GM12873 (cell line): ENCODE results near the gene ACER2.
A peak's percentile ranks its signal among the peaks of the same experiment; 100 is the strongest.

Experiments
- TF ChIP-seq, protein P1 (sequence below): IDR thresholded peaks from 2 replicates; pipeline ENCODE4 v1.5.1; 2012; ENCODE audit warnings: low read depth, mild to moderate bottlenecking, moderate library complexity, low read length, control low read depth; ENCODE audit not compliant: insufficient read depth; ENCODE audit errors: missing control alignments

Gene ACER2

DNA sequence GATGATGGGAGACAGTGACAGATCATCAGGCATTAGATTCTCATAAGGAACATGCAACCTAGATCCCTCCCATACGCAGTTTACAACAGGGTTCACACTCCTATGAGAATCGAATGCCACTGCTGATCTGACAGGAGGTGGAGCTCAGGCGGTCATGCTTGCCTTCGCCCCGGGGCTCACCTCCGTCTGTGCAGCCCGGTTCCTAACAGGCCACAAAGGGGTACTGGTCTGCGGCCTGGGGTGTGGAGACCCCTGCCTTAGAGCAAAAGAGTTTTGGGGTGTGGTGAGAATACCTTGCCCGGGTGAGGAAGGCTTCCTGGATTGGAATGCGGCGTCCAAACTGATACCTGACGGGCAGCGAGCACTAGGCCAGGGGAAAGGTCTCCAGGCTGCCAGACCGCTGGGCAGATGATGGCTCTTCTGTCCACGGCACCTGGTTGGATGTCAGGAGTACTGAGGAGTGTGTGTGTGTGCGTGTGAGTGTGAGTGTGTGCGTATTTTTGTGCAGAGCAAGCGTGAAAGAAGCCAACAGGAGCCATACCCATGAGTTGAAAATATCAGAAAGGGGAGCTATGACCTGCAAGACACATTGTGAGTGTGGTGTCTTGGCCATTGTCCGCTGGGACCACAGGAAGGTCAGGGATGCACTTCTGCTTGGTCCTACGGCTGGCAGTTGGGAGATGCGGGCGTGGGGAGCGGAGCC, 55.4 kb downstream of the ACER2 start:
- TF ChIP-seq, protein P1, sequence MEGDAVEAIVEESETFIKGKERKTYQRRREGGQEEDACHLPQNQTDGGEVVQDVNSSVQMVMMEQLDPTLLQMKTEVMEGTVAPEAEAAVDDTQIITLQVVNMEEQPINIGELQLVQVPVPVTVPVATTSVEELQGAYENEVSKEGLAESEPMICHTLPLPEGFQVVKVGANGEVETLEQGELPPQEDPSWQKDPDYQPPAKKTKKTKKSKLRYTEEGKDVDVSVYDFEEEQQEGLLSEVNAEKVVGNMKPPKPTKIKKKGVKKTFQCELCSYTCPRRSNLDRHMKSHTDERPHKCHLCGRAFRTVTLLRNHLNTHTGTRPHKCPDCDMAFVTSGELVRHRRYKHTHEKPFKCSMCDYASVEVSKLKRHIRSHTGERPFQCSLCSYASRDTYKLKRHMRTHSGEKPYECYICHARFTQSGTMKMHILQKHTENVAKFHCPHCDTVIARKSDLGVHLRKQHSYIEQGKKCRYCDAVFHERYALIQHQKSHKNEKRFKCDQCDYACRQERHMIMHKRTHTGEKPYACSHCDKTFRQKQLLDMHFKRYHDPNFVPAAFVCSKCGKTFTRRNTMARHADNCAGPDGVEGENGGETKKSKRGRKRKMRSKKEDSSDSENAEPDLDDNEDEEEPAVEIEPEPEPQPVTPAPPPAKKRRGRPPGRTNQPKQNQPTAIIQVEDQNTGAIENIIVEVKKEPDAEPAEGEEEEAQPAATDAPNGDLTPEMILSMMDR, result no peak

DNA sequence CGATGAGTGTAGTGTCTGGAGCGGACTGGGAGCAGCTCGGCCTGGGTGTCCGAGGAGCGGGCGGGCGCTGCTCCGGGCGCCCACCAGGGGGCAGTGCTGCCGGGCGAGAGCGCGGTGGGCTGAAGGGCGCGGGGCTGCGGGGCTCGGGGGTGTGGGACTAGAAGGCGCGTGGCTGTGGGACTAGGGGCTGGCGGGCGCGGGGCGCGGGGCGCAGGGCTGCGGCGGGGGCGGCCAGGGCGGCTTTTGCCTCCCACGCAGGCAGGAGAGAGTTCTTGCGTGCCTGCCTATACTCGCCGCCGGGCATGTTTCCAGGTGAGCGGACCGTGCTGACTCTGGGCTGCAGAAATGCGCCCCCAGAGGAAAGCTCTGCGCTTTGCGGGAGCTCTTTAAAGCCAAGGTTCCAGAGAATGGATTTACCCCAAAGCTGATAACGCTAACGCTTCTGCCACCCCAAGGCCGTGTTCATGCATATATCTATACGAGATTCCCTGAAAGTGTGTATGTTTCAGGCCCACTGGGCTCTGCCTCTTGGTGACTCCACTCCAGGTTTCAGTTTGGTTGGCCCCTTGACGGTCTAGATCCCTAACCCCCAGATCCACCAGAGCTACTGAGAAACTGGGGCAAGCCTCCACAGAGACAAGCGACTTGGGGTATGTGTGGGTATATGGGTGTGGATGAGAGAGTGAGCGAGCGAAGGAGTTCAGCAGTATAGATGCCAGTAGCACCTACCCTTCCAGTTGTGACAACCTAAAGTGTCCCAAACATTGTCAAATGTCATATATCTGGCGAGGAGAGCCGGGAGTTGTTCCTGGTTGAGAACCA, 56.2 kb downstream of the ACER2 start:
- TF ChIP-seq, protein P1, result peak; percentile 64

DNA sequence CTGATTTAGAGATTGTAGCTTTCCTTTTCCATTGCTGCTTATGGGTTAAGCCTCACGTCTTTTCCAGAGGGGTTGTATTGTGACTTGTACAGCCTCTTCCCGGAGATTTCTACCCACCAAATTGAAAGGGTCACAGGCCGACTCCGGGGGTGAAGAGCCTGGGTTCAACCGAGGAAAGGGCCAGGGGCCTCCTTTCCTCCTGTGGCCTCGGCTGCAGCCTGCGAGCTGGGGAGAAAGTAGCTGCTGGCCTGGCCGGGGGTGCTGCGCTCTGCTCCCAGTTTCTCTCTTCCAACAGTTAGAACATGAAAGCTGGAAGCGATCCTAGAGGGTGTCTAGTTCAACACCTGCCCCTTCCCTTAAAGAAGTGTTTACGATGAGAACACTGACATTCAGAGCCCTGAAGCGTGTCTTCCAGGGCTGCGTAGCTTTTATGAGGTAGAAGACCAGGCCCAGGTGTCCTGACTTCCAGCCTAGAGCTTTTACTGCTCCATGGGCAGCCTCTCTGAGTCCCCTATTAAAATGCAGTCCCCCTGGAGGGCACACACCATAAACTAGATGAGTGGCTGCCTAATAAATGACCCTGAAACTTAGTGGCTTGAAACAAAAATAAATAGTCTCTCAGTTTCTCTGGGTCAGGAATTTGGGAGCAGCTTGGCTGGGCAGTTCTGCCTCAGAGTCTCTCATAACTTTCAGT, 56.9 kb downstream of the ACER2 start:
- TF ChIP-seq, protein P1, result no peak

DNA sequence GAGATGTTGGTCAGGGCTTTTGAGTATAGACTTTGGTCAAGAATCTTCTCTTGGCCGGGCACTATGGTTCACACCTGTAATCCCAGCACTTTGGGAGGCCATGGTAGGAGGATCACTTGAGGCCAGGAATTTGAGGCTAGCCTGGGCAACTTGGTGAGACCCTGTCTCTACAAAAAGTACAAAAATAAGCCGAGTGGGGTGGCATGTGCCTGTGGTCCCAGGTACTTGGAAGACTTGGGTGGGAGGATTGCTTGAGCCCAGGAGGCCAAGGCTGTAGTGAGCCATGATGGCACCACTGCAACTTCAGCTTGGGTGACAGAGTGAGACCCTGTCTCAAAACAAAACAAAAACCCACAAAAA, 57.5 kb downstream of the ACER2 start:
- TF ChIP-seq, protein P1, result no peak

DNA sequence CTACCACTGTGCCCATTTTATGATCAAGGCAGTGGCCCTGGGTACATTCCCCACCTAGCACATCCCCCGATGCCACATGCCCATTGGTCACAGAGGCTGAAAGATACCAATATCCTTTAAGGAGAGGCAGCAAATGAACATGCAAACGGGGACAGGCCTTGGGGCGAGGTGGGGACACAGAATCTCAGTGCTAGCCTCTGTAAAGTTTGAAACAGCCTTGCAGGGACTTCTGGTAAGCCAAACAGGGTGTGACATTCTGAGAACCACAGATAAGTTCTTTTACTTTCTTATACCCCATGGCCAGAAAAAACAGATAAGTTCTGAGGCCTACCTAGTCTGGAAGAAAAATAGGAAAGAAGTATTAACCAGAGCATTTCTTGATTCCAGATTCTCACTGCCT, 60.5 kb downstream of the ACER2 start:
- TF ChIP-seq, protein P1, result no peak

DNA sequence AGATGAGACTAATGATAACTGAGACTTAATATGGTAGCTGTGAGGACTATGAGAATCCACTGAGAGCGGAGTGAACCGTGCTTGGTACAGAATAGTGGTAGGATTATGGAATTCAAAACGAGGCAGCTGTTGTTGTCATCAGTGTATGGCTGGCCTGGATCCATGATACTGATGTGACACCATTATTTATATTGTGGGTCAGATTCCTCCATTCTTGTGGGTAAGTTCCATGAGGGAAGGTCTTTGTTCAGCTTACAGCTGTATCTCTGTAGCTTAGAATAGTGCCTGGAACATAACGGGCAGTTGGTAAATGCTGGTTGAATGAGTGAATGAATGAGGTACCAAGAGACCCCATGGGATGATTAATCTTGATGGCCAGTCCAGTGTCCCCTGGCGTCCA, 61.8 kb downstream of the ACER2 start:
- TF ChIP-seq, protein P1, result no peak
